ENCODE measurements around the gene VSIG10L. TPM values are rescaled to one million over a fixed set of nuclear protein-coding genes. Genes with fewer than 3 reads are reported as not detected.

VSIG10L gene
- polyA plus RNA-seq, 1 experiment, result 1.5 TPM

DNA sequence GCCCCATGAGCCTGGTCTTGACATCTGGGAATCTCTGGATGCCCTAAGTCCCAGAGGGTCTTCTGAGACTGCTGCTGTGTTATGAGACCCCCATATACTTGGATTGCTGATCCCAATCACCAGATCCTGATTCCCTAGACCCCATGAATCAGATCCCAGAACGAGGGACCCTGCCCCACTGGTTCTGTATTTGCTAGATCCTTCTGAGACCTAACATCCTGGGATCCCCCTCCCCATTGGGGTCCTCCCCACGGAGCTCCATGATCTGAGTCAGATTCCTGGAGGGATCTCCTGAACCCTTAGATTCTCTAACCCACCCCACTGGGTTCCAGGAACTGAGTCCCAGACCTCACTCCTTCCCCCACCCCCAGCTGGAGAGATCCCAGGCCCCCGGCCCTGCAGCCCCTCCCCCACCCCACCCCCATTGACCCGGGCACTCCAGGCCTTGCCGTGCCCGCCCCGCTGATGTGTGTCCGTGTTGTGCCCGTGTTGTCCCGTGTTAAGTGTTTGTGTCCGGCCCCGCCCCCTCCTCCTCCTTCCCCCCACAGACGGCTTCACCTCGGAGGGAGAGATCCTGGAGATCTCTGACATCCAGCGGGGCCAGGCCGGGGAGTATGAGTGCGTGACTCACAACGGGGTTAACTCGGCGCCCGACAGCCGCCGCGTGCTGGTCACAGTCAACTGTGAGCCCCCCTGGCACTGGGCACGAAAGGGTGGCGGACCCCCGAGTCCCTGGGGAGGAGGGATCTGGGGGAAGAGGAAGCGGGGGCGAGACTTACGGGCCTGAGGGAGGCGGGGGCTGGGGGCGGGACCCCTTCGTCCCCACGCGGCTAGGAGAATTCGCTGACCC, 15.5 kb downstream of the VSIG10L start:
- TF ChIP-seq, protein P1, sequence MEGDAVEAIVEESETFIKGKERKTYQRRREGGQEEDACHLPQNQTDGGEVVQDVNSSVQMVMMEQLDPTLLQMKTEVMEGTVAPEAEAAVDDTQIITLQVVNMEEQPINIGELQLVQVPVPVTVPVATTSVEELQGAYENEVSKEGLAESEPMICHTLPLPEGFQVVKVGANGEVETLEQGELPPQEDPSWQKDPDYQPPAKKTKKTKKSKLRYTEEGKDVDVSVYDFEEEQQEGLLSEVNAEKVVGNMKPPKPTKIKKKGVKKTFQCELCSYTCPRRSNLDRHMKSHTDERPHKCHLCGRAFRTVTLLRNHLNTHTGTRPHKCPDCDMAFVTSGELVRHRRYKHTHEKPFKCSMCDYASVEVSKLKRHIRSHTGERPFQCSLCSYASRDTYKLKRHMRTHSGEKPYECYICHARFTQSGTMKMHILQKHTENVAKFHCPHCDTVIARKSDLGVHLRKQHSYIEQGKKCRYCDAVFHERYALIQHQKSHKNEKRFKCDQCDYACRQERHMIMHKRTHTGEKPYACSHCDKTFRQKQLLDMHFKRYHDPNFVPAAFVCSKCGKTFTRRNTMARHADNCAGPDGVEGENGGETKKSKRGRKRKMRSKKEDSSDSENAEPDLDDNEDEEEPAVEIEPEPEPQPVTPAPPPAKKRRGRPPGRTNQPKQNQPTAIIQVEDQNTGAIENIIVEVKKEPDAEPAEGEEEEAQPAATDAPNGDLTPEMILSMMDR (IDR thresholded peaks at IDR 0.05; ENCODE audit: insufficient read depth, low read depth, low read length), result no peak

DNA sequence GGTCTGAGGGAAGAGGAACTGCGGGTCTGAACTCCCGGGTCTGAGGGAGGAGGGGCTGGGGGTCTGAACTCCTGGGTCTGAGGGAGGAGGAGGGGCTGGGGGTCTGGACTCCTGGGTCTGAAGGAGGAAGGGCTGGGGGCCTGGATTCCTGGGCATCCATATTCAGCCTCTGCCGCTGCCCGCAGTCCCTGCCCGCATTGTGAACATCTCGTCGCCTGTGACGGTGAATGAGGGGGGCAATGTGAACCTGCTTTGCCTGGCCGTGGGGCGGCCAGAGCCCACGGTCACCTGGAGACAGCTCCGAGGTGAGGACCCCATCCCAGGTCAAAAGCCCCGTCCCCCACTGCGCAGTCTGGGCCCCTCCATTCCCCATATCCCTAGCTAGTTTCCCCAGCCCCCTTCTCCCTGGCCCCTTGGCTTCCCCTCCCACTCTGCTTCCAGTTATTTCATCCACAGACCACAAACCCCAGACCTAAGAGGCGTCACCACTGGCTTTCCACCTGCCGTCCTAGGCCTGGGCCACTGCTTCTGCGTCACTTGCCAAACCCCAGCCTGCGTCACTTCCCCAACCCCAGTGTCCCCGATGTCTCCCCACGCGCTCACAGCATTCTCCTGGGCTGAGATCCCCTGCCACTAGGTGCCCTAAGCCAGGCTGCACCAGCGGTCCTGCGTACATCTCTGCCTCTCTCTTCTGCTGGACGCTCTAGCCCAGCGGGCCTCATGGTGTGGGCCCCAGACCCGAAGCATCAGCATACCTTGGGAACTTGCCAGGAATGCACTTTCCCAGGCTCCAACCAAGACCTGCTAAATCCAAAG, 16.6 kb downstream of the VSIG10L start:
- Histone ChIP-seq H3K4me3 (ENCODE audit: low read depth, low read length) (no peak overlapping the region), H3K36me3 (ENCODE audit: control insufficient read depth, insufficient read depth, low read length) (no peaks in the 10 kb centered on the region), H3K27me3 (ENCODE audit: control insufficient read depth, insufficient read depth, low read length) (no peaks in the 10 kb centered on the region)
- ChIA-PET POLR2A (no interaction called here), CTCF (interaction anchor here (1.2 kb wide), 1 partner anchor 13 kb away, joined by 3 read pairs; no protein-coding TSS in a partner anchor)
- DNase-seq (ENCODE audit: low read depth), result no peak
- TF ChIP-seq, protein P1 (IDR thresholded peaks at IDR 0.05; ENCODE audit: insufficient read depth, low read depth, low read length), result no peak

More for the DNA sequence above, 15.5 kb downstream of the VSIG10L start:
- Histone ChIP-seq H3K27me3 (ENCODE audit: control insufficient read depth, insufficient read depth, low read length) (no peaks in the 10 kb centered on the region), H3K36me3 (ENCODE audit: control insufficient read depth, insufficient read depth, low read length) (no peaks in the 10 kb centered on the region), H3K4me3 (ENCODE audit: low read depth, low read length) (no peak overlapping the region)
- ChIA-PET CTCF (interaction anchor here (1.2 kb wide), 1 partner anchor 12 kb away, joined by 3 read pairs; no protein-coding TSS in a partner anchor), POLR2A (no interaction called here)
- no peak for DNase-seq (ENCODE audit: low read depth)

DNA sequence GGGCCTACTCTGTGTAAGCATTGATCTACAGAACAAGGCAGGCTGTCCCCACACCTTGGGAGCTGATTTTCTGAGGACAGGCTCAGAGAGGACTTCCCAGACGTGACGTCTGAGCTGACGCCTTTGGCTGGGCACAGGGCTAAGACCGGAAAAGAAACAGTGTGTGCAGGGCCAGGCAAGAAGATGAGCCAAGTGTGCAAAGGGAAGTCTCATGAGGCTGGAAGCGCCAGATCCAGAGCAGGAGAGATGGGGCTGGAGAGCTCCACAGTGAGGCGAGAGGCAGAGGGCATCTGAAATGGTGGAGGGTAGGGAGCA, 17.8 kb downstream of the VSIG10L start:
- ChIA-PET POLR2A (no interaction called here), CTCF (no interaction called here)
- no peak for DNase-seq (ENCODE audit: low read depth)
- no peaks in the 10 kb centered on the region for H3K27me3 ChIP-seq (ENCODE audit: control insufficient read depth, insufficient read depth, low read length)
- H3K36me3 ChIP-seq (ENCODE audit: control insufficient read depth, insufficient read depth, low read length), result no peaks in the 10 kb centered on the region
- no peak overlapping the region for H3K4me3 ChIP-seq (ENCODE audit: low read depth, low read length)
- TF ChIP-seq, protein P1 (IDR thresholded peaks at IDR 0.05; ENCODE audit: insufficient read depth, low read depth, low read length), result no peak

DNA sequence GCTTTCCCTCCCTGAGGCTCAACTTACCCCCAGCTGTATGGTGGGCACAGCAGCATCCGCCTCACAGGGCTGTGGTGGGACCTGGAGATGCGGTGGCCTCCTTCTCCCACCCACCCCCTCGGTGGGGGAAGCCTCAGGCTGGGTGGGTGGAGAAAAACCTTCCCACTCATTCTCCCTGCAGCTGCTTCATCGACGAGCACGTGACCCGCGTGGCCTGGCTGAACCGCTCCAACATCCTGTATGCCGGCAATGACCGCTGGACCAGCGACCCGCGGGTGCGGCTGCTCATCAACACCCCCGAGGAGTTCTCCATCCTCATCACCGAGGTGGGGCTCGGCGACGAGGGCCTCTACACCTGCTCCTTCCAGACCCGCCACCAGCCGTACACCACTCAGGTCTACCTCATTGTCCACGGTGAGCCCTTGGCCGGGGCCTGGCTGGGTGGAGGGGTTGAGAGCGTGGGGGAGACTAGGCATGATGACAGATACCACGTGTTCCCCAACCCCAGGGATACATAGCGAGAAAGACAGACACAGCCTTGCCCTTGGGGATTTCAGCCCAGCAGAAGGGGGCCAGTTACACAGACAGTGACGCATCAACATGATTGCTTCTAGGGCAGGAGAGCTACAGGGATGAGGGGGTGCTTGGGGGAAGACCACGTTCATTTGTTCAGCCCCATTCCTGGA, 18.3 kb downstream of the VSIG10L start:
- ChIA-PET POLR2A (no interaction called here), CTCF (no interaction called here)

More for the DNA sequence above, 18.3 kb downstream of the VSIG10L start:
- TF ChIP-seq, protein P1 (IDR thresholded peaks at IDR 0.05; ENCODE audit: insufficient read depth, low read depth, low read length), result no peak
- Histone ChIP-seq H3K27me3 (ENCODE audit: control insufficient read depth, insufficient read depth, low read length) (no peaks in the 10 kb centered on the region), H3K36me3 (ENCODE audit: control insufficient read depth, insufficient read depth, low read length) (no peaks in the 10 kb centered on the region), H3K4me3 (ENCODE audit: low read depth, low read length) (no peak overlapping the region)
- DNase-seq (ENCODE audit: low read depth), result no peak
